K562 (cell line): ENCODE results near the gene BDNF. TPM values are rescaled to one million over a fixed set of nuclear protein-coding genes. Genes with fewer than 3 reads are reported as not detected.

Source experiments
- ADNP ChIP-seq: fragments of 200-800 bp; sonication (Bioruptor generic); IDR thresholded peaks from 2 replicates; pipeline ENCODE4 v1.6.1; 2016; ENCODE audit warnings: missing genetic modification characterization, missing compliant biosample characterization
- ARID2 ChIP-seq: fragments of 450-650 bp; IDR thresholded peaks from 2 replicates; pipeline ENCODE4 v1.6.1; 2017; ENCODE audit warnings: antibody characterized with exemption, mild to moderate bottlenecking
- EGR1 ChIP-seq: fragments of 450-650 bp; conservative IDR thresholded peaks from 2 replicates; pipeline ENCODE4 v1.6.1; 2017; ENCODE audit warnings: mild to moderate bottlenecking
- ELF4 ChIP-seq: fragments of 450-650 bp; formaldehyde crosslinking; IDR thresholded peaks from 2 replicates; pipeline ENCODE4 v1.4.0; 2022; ENCODE audit warnings: missing genetic modification characterization
- KAT8 ChIP-seq: fragments of 450-650 bp; IDR thresholded peaks from 2 replicates; pipeline ENCODE4 v1.6.1; 2016; ENCODE audit warnings: low read depth, mild to moderate bottlenecking
- NCOA2 ChIP-seq, 2 experiments: fragments of 450-650 bp; IDR thresholded peaks; 2 replicates each; pipeline ENCODE4 v1.6.1; 2018; ENCODE audit warnings: mild to moderate bottlenecking in 2 of 2, moderate library complexity in 1 of 2; ENCODE audit not compliant: partially characterized antibody in 2 of 2
- NCOR1 ChIP-seq: fragments of 450-650 bp; IDR thresholded peaks from 2 replicates; pipeline ENCODE4 v1.6.1; 2016; ENCODE audit warnings: mild to moderate bottlenecking, moderate library complexity
- PBX2 ChIP-seq, 2 experiments: IDR thresholded peaks in 1 of 2; conservative IDR thresholded peaks in 1 of 2; 2 replicates each; pipeline ENCODE4 v1.6.1; 2016; ENCODE audit warnings: low read depth in 2 of 2, mild to moderate bottlenecking in 1 of 2, missing compliant biosample characterization in 1 of 2, missing genetic modification characterization in 1 of 2, moderate library complexity in 1 of 2
- PCBP1 ChIP-seq: fragments of 200-400 bp; formaldehyde crosslinking; IDR thresholded peaks from 2 replicates; pipeline ENCODE4 v1.6.1; 2018; ENCODE audit warnings: mild to moderate bottlenecking, low read depth, low read length; ENCODE audit not compliant: poor library complexity, severe bottlenecking
- RAD21 ChIP-seq, 2 experiments: fragments of 250-450 bp in 1 of 2; fragments of 450-650 bp in 1 of 2; sonication (Bioruptor Pico) in 1 of 2; formaldehyde crosslinking in 1 of 2; IDR thresholded peaks in 1 of 2; conservative IDR thresholded peaks in 1 of 2; 2 replicates each; pipeline versions ENCODE4 v1.4.0 to v1.8.0; 2020 to 2022; ENCODE audit warnings: mild to moderate bottlenecking in 2 of 2, moderate library complexity in 1 of 2
- RBM34 ChIP-seq: fragments of 200-400 bp; formaldehyde crosslinking; IDR thresholded peaks from 2 replicates; pipeline ENCODE4 v1.6.1; 2018; ENCODE audit warnings: low read length, borderline replicate concordance; ENCODE audit not compliant: insufficient read depth
- SMAD4 ChIP-seq: fragments of 250-450 bp; sonication (Bioruptor Pico); conservative IDR thresholded peaks from 2 replicates; pipeline ENCODE4 v1.8.0; 2021; ENCODE audit warnings: inconsistent platforms, mild to moderate bottlenecking, moderate library complexity
- SMARCE1 ChIP-seq: fragments of 450-650 bp; IDR thresholded peaks from 2 replicates; pipeline ENCODE4 v1.7.1; 2016; ENCODE audit warnings: mild to moderate bottlenecking
- SMC3 ChIP-seq: conservative IDR thresholded peaks from 2 replicates; pipeline ENCODE4 v1.6.1; 2011; ENCODE audit warnings: low read depth, low read length, improper control_type of control experiment; ENCODE audit not compliant: insufficient read depth
- SUPT5H ChIP-seq: fragments of 450-650 bp; IDR thresholded peaks from 2 replicates; pipeline ENCODE4 v1.6.1; 2016
- TAL1 ChIP-seq: fragments of 450-650 bp; IDR thresholded peaks from 2 replicates; pipeline ENCODE4 v1.6.1; 2016; ENCODE audit warnings: mild to moderate bottlenecking
- USF2 ChIP-seq: sonication (generic); formaldehyde crosslinking; IDR thresholded peaks from 2 replicates; pipeline ENCODE4 v1.5.0; 2020; ENCODE audit warnings: missing genetic modification reagents
- ZC3H11A ChIP-seq: IDR thresholded peaks from 2 replicates; pipeline ENCODE4 v1.6.1; 2012; ENCODE audit warnings: low read depth, low read length, improper control_type of control experiment
- ZFP36 ChIP-seq: fragments of 150-350 bp; IDR thresholded peaks from 2 replicates; pipeline ENCODE4 v1.6.1; 2018; ENCODE audit warnings: low read length, low read depth; ENCODE audit not compliant: partially characterized antibody
- ZKSCAN8 ChIP-seq: fragments of 200-800 bp; sonication (Bioruptor generic); IDR thresholded peaks from 2 replicates; pipeline ENCODE4 v1.6.1; 2016; ENCODE audit warnings: missing genetic modification characterization, missing compliant biosample characterization
- ZNF175 ChIP-seq: fragments of 200-800 bp; sonication (Bioruptor generic); IDR thresholded peaks from 2 replicates; pipeline ENCODE4 v1.6.1; 2016; ENCODE audit warnings: low read depth, mild to moderate bottlenecking, missing genetic modification characterization, missing compliant biosample characterization
- ZNF24 ChIP-seq: fragments of 450-650 bp; IDR thresholded peaks from 2 replicates; pipeline ENCODE4 v1.6.1; 2016
- ZNF79 ChIP-seq: fragments of 250-450 bp; sonication (Bioruptor Pico); IDR thresholded peaks from 2 replicates; pipeline ENCODE4 v1.4.0; 2020; ENCODE audit warnings: low read depth, mild to moderate bottlenecking, moderate library complexity
- ZNF830 ChIP-seq: fragments of 250-450 bp; sonication (Bioruptor Pico); IDR thresholded peaks from 2 replicates; pipeline ENCODE4 v1.5.0; 2021; ENCODE audit warnings: mild to moderate bottlenecking
- polyA plus RNA-seq, 8 experiments: library from polyadenylated mRNA; depleted of rRNA in 4 of 8; stranded (reverse) in 5 of 8; unstranded in 3 of 8; fragments of >200 nt; fragmentation: Nextera tagmentation in 2 of 8; fragmentation: Illumina TruSeq in 1 of 8; extraction: Ambion mirVana in 2 of 8; extraction: Trizol in 1 of 8; gene quantifications; 2 replicates each; pipeline versions ENCODE4 v1.2.1 to v1.2.3, GENCODE V29; 2011 to 2014; ENCODE audit warnings: inconsistent platforms in 1 of 8, missing spikeins in 1 of 8
- total RNA-seq, 7 experiments: library from RNA; depleted of rRNA in 6 of 7; stranded (reverse); fragments of >200 nt in 6 of 7; fragmentation: Illumina TruSeq in 2 of 7; extraction: Trizol in 2 of 7; gene quantifications; 2 replicates each; pipeline versions ENCODE4 v1.2.1 to v1.2.3, GENCODE V29; 2011 to 2021; ENCODE audit warnings: low replicate concordance in 1 of 7
- TF ChIP-seq, protein P1 (sequence below): IDR thresholded peaks from 2 replicates; pipeline ENCODE4 v1.6.1; 2014; ENCODE audit warnings: antibody characterized with exemption

The BDNF gene
- total and polyA plus RNA-seq, 9 of the 15 experiments (the other 6 are each of a cell fraction or from before 2014, with no cell fraction given) = 0.04 TPM; not detected in 8

- TF ChIP-seq ZKSCAN8 (CRISPR knock-in tag) (no peak), EGR1 (peak; percentile 19; the same call in 1 of the 2 replicates), PCBP1 (no peak), ARID2 (peak; percentile 36; the same call in 1 of the 2 replicates), KAT8 (no peak), ZNF175 (no peak), ADNP (tag) (no peak), ZFP36 (no peak), SMARCE1 (no peak), ZNF24 (no peak), SUPT5H (no peak), PBX2 (CRISPR knock-in tag; IDR thresholded peaks at IDR 0.05; ENCODE audit: low read depth) (no peak), PBX2 (tag; conservative IDR thresholded peaks at IDR 0.05; ENCODE audit: low read depth) (no peak), TAL1 (no peak), USF2 (CRISPR knock-in tag) (no peak), RAD21 (CRISPR knock-in tag; conservative IDR thresholded peaks at IDR 0.05 in 1 of 2, IDR thresholded peaks at IDR 0.05 in 1 of 2) (peak; percentile 43 to 56), ELF4 (CRISPR knock-in tag) (no peak), ZNF830 (CRISPR knock-in tag) (no peak), NCOR1 (no peak), ZC3H11A (no peak), ZNF79 (no peak), NCOA2 (IDR thresholded peaks at IDR 0.05; ENCODE audit: partially characterized antibody in 2 of 2) (no peak), SMC3 (peak; percentile 48; the same call in 1 of the 2 replicates), RBM34 (no peak), SMAD4 (CRISPR knock-in tag) (no peak)
- TF ChIP-seq, protein P1, sequence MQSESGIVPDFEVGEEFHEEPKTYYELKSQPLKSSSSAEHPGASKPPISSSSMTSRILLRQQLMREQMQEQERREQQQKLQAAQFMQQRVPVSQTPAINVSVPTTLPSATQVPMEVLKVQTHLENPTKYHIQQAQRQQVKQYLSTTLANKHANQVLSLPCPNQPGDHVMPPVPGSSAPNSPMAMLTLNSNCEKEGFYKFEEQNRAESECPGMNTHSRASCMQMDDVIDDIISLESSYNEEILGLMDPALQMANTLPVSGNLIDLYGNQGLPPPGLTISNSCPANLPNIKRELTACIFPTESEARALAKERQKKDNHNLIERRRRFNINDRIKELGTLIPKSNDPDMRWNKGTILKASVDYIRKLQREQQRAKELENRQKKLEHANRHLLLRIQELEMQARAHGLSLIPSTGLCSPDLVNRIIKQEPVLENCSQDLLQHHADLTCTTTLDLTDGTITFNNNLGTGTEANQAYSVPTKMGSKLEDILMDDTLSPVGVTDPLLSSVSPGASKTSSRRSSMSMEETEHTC = no peak
Observed at GRCh38 chr11:27698872-27699241, 1.4 kb downstream of the BDNF start (continued).
